NCI-H82 treated with DMSO at 0.1 percent for 48 hours (cell line): Measurements from ENCODE around the gene TPD52L2.

Experiments used
- DNase-seq: peaks from one replicate; lab custom pipeline; 2025; ENCODE audit not compliant: unreplicated experiment; lab: John Stamatoyannopoulos, UW

Gene TPD52L2

GRCh38 chr20:63930971-63931553 lies 66.0 kb downstream of the TPD52L2 start:
- DNase-seq = no peak

DNA sequence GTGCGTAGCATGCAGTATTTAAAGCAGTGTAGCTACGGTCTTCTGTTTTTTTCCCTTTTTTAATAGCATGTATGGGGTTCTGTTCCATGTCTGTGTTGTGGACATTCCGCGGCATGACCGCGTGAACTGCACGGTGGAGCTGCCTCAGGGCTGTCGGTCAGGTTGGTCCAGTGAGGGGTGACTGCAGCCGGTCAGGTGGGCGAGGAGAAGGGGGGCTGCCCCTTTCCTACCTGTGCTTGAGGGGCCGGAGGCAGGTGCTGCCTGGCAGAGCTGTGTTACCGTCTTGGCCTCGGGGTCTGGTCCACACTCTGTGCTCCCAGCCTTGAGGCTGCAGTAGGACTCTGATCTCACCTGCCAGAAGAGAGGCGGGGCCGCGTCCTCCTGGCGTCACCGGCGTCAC lies 66.7 kb downstream of the TPD52L2 start:
- no peak for DNase-seq

- no peak for DNase-seq
These were observed 67.6 kb downstream of the TPD52L2 start for GRCh38 chr20:63932606-63933160.

- no peak for DNase-seq
These were observed 68.6 kb downstream of the TPD52L2 start for GRCh38 chr20:63933646-63934045.

DNA sequence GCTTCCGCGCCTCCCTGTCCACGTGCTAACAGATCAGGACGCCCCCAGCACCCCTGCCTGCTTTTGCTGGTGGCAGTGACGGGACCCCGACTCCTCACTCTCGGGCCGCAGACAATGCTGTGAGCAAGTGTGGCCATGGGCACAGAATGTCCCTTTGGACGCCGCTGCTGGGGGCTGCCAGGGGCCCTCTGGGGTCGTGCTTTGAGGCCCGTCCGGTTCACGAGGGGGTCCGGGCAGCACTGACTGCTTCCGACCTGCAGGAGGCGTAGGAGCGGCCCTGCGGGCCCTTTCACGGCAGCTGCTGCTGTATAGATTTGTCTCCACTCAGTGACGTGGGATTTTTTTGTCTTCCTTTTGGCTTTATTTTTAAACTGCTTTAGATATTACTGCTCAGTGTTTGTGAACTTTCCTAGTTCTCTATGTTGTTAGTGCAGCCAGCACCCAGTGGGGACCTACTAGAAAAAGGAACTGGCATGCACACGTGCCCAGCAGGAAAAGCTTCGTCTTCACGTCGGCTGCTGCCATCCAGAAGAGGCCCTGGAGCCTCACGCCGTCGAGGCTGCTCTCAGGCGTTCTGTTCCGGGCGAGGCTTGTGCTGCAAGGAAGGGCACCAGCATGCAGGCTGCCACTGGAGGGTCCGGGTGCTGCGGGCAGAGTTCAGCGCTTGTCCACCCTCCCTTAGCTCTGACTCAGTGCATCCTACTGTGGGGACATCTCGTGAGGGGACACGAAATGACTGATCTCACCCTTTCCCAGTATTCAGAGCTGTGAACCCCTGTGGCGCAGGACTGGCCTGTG lies 69.4 kb downstream of the TPD52L2 start:
- no peak for DNase-seq

GRCh38 chr20:63935447-63935846 lies 70.4 kb downstream of the TPD52L2 start:
- DNase-seq = no peak

GRCh38 chr20:63937596-63937995 lies 72.5 kb downstream of the TPD52L2 start:
- DNase-seq = no peak

- DNase-seq = no peak
These were observed 74.2 kb downstream of the TPD52L2 start for GRCh38 chr20:63939061-63939935.

GRCh38 chr20:63940071-63940471 lies 75.0 kb downstream of the TPD52L2 start:
- no peak for DNase-seq

GRCh38 chr20:63940472-63941266 lies 75.6 kb downstream of the TPD52L2 start:
- DNase-seq = no peak
